Measurements from ENCODE around the gene TTF2. TPM values are rescaled to one million over a fixed set of nuclear protein-coding genes. Genes with fewer than 3 reads are reported as not detected.
A peak's percentile ranks its signal among the peaks of the same experiment; 100 is the strongest.
"Not testable (repeated sequence)": the region's sequence is repeated elsewhere in the genome, so short reads cannot be mapped to it uniquely, and the experiment has no call there.

The TTF2 gene
- polyA plus RNA-seq, 3 donors, result 20.1 to 24.5 (median 24.2) TPM

DNA sequence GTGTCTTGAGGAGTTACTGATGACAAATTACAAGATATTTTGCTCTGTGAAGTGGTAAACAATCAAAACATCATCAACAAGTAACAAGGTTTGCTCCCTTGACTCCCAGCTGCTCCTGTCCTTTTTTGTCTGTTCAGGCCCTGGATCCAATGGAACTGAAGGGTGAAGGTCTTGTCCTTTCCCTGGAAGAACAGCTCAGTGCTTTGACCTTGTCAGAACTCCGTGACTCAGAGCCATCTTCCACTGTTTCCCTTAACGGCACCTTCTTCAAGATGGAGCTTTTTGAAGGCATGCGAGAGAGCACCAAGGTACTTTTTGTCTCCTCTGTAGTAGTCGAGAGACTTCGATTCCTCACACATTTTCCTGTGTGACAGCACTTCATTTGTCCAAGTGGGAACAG is 32.5 kb downstream of the TTF2 start:
- no peak for DNase-seq (ENCODE audit: low read depth in 3 of 3, low spot score in 2 of 3)

DNA sequence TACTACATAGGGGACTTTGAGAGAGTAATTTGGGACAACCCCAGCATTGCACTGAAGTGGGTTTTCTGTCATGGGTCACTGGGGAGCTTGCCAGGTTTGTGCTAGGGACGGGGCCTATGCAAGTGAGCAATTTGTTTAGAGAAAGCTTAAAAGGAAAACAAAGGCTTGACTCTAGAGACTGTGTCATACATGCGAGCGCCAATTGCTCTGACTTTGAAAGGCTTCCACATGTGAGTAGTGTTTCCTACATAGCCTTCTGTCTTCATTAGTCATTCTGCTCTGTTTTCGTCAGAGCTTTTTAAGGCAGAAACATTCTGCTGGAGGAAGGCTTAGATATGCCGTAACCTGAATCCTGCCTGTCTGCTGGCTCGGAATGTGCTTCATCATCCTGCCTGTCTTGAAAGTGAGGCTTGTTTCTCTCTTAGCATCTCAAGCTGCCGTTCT is 33.0 kb downstream of the TTF2 start:
- peak in 2 of 3 donors; percentile 32 to 45 for DNase-seq (ENCODE audit: low read depth in 3 of 3, low spot score in 2 of 3)

DNA sequence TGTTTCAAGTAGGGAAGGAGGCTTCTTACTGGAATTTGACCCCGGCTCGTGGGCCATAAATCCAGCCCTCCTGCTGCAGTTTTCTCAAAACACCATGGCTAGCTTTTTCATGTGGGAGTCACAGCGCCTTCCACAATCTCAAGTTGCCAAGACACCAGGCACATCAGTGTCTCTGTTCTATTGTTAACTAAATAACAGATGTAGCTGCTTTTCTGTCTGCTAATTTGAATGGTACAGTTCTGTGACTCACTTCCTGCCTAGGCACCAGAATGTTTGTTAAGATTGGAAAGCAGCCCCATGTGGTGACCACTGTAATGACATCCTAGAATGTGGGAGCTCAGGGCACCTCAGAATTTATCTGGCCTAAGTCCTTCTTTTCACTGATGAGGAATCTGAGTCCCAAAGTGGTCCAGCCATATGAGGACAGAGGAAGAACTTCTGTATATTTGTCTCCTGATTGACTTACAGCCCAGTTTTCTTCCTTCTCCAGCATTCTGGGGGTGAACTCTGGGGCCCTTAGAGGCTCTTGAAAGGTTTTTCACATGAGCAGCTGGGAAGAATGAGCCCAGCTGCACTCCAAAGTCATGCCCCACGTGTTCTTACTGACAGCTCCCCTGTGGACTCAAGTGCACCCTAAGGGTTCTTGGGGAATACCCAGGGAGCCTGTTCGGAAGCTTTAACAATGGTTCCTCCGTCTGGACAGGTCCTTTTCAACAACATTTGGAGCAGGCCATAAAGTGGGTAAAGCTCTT is 33.9 kb downstream of the TTF2 start:
- DNase-seq (ENCODE audit: low read depth in 3 of 3, low spot score in 2 of 3), result peak in 2 of 3 donors; percentile 23 to 43

DNA sequence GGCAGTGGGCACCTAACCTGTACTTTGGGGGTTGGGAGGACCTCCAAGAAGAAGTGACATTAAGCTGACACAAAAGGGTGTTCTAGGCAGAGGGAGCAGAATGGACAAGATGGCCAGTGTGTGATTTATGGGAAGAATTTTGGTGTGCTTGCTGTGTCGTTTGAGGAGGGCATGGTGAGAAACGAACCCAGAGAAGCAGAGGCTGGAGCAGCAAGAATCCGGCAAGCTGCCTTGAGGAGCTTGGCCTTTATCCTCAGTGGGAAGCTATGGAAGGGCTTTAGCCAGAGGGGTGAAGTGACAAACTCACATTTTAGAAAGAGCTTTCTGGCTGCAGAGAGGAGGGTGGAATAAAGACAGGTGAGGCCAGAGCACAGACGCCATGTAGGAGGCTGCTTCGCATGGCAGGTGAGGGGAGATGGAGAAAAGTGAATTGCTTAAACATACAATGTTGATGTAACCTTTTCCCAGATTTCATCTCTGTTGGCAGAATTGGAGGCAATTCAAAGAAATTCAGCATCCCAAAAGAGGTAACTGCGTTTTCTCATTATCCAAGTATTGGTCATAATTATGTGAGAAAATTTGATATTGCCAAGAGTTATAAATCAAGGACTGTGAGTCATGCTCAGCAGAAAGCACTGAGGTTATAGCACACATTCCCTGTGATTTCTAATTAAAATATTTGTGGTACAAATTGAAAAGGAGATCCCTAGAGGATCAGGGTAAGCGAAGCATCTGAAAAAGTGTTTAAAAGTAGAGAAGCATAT is 34.9 kb downstream of the TTF2 start:
- no peak for DNase-seq (ENCODE audit: low read depth in 3 of 3, low spot score in 2 of 3)

DNA sequence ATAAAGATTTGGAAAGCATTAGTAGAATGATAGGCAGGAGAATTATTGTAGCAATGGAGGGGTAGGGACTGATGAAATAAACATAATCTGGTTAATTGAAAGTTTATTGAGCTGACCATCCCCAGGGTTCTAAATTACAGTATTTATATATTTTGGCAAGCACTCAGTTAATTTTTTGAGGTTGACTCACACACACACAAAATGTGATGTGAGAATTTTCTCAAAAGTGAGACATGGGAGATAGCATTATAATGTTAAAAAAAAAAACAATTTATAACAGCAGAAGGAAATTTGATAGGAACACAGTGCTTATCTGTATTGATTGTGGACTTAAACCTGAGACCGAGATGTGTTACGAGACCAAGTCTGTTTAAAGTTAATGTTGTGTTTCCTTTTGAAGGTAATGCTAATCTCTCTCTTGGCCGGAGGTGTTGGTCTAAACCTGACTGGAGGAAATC is 36.9 kb downstream of the TTF2 start:
- DNase-seq (ENCODE audit: low read depth in 3 of 3, low spot score in 2 of 3), result no peak

DNA sequence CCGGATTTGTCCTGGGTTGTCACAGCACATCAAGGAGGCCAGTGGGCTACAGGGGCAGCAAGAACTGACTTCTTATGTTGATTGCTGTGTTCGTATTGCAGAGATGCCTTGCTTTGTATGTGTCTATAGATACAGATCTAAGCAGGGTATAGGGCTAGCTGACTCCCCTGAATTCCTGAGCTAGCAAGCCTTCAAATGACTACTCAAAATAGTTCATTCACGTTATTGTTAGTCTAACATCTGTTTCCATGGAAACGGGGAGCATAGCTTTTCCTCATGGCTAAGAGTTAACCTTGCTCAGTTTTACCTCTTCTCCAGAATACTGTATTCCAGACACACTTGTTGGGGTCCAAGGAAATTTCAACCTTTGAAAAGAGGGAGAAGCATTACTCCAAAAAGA is 37.3 kb downstream of the TTF2 start:
- DNase-seq (ENCODE audit: low read depth in 3 of 3, low spot score in 2 of 3), result no peak

DNA sequence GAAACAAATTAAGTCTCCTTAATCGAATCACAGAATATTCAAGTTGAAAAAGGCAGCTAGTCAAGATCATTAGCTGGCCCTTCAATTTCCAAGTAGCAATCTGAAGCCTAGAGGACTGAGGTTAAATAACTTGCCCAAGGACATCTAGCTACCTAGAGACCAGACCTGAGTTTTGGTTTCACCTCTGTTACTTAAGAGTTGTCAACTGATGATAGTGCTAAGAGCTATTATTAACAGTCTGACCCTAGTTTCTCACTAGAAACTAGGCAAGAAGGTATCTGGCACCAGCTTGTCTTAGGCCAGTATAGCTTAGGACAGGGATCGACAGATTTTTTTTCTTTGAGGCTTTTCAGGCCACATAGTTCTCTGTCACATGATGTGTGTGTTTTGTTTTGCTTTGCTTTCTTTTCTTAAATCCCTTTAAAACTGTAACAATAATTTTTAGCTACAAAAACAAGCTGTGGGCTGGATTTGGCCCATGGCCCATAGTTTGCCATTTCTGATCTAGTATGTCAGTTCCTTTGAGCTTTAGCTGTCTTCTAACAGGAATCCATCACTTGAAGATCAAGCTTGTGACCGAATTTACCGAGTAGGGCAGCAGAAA is 38.3 kb downstream of the TTF2 start:
- no peak for DNase-seq (ENCODE audit: low read depth in 3 of 3, low spot score in 2 of 3)

DNA sequence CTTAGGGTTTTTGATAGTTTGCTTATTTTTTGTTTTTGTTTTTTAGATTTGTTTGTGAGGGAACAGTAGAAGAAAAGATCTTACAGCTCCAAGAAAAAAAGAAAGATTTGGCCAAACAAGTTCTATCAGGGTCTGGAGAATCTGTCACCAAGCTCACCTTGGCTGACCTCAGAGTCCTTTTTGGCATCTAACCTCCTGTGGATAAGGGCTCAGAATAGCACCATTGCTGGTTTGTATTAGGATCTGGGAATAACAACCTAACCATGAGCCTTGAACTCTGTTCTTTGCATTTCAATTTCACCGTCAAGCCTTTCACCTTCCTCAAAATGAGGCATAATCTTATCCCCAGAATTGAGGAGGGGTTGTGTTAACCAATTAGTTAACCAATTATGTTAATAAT is 41.2 kb downstream of the TTF2 start:
- no peak for DNase-seq (ENCODE audit: low read depth in 3 of 3, low spot score in 2 of 3)

DNA sequence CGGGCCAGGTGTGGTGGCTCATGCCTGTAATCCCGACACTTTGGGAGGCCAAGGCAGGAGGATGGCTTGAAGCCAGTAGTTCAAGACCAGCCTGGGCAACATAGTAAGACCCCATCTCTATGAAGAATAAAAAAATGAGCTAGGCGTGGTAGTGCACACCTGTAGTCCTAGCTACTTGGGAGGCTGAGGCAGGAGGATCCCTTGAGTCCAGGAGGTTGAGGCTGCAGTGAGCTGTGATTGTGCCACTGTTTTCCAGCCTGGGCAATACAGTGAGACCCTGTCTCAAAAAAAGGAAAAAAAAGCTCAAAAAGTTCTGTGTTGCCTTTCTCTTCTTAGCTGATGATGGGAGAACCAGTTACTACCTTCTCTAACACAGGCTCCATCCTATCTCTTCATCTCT is 41.7 kb downstream of the TTF2 start:
- DNase-seq (ENCODE audit: low read depth in 3 of 3, low spot score in 2 of 3), result not testable (repeated sequence)

DNA sequence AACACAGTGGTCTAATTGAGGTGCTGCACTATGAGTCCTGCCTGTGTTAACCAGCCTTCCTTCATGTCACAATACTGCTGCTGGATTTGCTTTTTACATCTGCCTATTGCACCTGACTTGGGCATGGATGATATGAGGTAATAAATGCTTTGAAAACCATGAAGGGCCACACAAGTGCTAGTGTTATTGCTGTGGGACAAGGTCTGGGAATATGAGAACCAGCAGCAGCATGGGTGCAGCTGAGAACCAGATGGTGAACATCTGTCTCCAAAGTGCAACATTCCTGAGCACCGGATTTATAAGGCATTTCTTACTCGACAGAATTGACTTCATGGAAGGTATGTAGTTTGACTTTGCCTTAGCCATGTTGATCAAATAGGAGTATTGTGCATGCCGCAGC is 44.9 kb downstream of the TTF2 start:
- no peak for DNase-seq (ENCODE audit: low read depth in 3 of 3, low spot score in 2 of 3)

DNA sequence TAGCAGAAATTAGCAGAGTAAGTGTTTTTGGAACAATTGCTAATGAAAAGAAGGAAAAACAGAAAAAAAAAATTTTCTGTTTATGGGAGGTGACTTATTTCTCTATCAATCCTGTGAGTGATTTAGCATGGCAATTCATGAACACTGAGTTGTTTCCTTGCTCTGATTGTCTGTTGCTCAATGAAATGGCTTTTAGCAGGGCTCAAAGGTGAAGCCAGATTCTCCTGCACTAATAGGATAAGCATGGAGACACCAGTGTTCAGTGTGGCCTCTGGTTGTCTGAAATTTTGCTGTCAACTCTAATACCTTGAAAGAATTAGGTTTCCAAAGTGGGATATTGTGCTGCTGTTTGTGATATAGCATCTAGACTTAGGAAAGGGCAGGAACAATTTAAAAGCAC is 45.6 kb downstream of the TTF2 start:
- no peak for DNase-seq (ENCODE audit: low read depth in 3 of 3, low spot score in 2 of 3)

DNA sequence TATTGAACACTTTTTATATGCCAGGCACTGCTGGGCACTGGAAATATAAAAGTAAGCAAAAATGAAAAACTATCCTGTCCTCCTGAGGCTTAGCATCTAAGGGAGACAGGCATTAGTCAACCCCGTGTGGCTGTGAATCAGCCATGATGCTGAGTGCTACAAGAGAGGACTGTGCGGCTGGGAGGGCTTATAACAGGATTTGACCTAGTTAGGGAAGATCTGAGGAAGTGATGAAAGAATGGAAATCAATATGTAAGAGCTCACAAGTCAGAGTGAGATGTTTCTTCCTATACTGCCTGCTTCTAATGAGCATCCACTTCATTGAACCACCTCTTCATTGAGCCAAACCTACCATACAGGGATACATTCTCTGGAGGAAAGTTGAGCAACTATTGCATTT is 46.4 kb downstream of the TTF2 start:
- DNase-seq (ENCODE audit: low read depth in 3 of 3, low spot score in 2 of 3), result no peak

DNA sequence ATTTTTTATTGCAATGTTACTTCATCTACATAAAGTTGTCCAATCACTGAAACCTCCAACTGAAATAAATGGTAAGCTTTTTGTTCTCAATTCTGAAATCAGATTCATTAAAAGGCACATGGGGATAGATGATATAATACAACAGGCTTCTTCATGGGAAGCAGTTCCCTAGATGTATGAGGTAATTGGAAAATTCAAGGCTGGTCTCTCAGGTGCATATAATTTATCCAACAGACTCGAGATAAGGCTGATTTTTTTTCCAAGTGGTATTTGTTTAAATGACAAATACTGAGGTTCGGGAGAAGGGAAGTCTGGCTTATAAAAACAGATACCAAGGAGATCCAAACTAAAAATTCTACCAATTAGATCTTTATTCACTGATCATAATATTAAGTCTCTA is 47.2 kb downstream of the TTF2 start:
- DNase-seq (ENCODE audit: low read depth in 3 of 3, low spot score in 2 of 3), result no peak

DNA sequence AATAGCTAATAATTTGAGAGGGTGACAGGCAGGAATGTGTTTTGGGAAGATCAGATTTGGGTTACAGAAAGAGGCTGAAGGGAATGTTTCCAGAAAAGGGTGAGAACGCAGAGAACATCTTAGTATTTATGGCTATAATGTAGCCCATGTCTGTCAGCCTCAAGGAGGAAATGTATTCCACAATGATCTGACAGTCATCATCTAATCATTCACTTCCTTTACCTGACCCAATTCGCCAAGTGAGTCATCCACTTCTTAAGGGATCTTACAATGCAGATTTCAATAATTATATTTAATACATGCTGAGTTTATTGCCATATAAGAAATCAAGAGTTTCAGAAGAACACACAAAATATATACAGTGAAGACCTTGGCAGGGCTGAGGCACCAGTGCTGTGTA is 50.6 kb downstream of the TTF2 start:
- DNase-seq (ENCODE audit: low read depth in 3 of 3, low spot score in 2 of 3), result no peak

DNA sequence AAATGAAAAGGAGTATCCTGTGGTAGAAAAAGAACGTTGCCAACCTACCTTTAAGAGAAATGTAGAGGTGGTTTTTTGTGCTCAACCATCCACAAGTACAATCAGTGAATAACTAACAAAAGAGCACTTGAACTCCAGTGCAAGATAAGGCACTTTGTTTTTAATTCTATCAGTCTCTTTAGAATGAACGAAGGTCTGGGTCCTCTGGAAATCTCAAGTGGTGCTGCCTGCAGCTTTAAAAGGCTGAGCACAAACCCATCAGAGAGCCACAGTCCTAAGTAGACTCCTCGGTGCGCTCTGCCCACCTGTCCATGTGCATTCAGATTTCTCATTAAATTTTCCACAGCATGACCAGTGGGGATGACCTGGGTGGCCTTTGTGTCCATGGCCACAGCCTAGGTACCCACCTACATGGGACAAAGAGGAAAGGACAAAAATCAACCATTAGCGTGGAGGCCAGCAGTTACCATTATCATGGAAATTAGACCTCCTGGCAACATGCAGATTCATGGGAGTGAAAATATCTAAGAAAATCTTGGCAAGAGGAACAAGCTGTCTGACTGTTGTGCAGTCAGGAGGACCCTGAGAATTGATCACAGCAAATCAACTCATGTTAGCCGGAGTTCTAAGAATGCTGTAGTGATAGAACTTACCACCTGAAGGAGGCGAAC is 52.1 kb downstream of the TTF2 start:
- DNase-seq (ENCODE audit: low read depth in 3 of 3, low spot score in 2 of 3), result no peak

DNA sequence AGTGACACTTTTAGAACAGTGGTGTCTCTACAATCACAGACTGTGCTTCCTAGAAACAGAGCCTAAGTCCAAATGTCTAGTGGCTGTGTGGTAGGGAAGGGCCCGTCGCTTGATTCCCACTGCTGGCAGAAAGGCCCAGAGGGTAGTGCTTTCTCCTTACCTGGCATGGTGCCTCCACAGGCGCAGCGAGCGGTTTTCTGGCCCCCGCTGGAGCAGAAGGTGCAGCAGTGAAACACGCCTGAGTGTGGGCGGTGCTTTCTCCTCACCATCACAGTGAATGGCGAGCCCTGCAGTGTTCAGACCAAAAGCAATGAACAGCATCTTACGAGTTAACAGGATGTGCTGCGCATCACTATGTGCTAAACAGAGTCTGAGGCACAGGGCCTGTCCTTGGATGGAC is 53.1 kb downstream of the TTF2 start:
- no peak for DNase-seq (ENCODE audit: low read depth in 3 of 3, low spot score in 2 of 3)

DNA sequence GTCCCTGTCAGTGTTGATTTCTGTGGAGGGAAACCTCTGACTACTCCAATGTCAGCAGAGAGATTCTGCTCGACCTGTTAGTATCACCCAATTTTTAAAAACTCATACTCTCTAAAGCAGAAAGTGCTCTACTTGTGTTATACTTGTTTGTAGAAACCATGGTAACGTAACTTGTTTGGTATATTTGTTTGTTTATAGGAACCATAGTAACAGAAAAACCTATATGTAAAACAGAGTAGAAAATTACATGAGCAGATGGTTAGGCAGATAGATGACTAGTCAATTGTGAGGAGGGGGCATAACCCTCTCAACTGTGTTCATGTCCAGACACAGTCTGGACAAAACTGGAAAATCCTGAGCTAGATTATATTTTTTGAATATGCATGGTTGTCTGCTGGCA is 54.8 kb downstream of the TTF2 start:
- no peak for DNase-seq (ENCODE audit: low read depth in 3 of 3, low spot score in 2 of 3)

DNA sequence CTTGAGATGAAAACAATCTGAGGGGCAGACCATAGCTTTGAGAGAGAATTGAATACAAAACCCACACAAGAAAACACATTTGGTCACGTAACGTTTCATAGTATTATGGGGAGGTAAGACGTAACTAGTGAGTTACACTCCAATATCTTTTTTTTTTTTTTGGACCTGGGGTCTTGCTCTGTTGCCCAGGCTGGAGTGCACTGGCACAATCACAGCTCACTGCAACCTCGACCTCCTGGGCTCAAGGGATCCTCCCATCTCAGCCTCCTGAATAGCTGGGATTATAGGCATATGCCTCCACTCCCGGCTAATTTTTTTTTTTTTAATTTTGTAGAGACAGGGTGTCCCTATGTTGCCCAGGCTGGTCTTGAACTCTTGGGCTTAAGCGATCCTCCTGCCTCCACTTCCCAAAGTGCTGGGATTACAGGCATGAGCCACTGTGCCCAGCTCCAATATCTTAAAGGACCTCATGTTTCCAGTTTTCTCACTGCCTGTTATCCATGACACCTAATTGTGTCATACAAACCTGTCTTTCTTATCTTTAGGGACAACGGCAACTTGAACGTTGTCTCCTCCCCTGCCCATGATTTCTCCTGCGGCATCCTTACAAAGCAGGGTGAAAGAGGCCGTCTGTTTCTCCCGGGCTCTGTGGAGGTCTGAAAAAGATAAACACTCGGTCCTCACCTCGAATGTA is 56.1 kb downstream of the TTF2 start:
- DNase-seq (ENCODE audit: low read depth in 3 of 3, low spot score in 2 of 3), result no peak

DNA sequence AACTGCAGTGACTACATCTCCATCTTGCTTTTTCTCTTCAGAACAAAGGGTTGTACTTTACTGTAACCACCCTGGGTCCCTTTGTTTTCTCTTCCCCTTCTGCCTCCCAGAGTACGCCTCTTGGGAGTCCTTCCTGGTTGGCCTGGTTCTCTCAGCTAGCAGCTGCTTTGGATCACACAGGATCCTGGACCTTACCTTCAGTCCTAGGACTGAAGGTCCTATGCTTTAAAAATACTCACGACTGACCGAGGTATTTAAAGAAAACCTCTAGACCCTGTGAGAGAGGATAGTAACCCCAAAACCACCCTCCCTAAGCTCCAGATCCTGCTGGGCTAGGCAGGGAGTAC is 56.6 kb downstream of the TTF2 start:
- no peak for DNase-seq (ENCODE audit: low read depth in 3 of 3, low spot score in 2 of 3)

DNA sequence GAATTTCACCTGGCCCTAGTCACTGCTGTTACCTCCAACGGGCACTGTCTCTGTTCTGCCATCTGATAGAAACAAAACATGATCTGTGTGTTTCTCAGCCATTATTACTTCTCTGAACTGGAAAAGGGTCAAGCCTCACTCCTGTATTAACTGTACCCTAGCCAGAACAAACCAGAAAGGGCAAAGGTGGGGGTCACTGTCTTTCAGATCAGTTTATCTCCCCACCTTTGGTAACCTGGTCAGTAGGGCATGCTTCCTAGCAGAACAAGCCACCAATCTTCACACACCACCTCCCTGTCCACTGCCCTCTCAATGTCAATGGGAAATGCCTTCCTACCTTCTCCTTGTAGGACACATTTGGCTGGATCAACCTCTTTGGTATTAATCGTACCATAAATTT is 57.6 kb downstream of the TTF2 start:
- DNase-seq (ENCODE audit: low read depth in 3 of 3, low spot score in 2 of 3), result no peak

DNA sequence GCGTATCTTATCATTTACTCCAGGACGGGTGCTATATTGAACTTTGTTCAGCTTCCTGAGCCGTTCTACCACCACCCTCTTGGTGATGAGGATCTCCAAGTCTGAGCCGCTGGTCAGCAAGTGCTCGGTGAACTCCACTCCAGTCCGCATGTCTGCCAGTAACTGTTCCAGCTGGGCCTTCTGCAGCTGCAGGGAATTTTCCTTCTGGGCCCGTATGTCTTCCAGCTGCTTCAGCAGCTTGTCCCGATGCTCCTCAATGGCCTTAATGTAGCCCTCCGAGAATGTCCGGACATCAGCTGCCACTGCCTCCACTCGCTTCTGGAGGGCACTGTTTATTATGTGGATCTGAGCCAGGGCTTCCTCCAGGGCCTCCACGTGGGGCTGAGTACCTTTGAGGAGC is 58.0 kb downstream of the TTF2 start:
- no peak for DNase-seq (ENCODE audit: low read depth in 3 of 3, low spot score in 2 of 3)
